Stimulated activated CD4-positive, alpha-beta T cell treated with anti-CD3 and anti-CD28 coated beads, Interleukin-2, amount 100 ng/mL, for 24 hours (primary cell): ENCODE data around the gene PPL.
"Not testable (repeated sequence)": the region's sequence is repeated elsewhere in the genome, so short reads cannot be mapped to it uniquely, and the experiment has no call there.

Source experiments
- DNase-seq, 2 donors: peaks; one replicate each; pipeline ENCODE4 v3.0.0-alpha.2; 2020

The PPL gene

DNA sequence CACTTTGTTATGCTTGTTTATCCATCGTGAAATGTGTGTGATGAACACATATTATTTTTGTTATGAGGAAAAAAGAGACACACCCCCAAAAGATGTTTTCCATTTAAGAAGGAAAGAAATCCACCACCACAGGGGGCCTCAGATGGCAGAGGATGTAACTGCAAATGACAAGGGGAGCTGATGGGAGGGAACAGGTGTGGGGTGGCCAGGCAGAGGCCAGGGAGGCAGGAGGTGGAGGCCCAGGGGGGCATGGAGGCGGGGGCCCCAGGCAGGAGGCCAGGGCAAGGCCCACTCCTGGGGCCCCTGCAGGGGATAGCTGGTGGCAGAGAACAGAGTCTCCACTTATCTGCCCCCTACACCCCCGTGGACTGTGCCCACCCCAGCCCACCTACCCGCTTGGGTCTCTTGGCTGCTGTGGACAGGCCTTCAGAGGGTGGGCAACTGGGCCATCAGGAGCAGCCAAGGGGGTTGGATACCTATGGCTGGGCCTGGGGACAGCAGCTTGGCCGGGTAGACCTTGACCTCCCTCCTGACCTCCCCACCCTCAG lies 28.0 kb downstream of the PPL start:
- no peak for DNase-seq

DNA sequence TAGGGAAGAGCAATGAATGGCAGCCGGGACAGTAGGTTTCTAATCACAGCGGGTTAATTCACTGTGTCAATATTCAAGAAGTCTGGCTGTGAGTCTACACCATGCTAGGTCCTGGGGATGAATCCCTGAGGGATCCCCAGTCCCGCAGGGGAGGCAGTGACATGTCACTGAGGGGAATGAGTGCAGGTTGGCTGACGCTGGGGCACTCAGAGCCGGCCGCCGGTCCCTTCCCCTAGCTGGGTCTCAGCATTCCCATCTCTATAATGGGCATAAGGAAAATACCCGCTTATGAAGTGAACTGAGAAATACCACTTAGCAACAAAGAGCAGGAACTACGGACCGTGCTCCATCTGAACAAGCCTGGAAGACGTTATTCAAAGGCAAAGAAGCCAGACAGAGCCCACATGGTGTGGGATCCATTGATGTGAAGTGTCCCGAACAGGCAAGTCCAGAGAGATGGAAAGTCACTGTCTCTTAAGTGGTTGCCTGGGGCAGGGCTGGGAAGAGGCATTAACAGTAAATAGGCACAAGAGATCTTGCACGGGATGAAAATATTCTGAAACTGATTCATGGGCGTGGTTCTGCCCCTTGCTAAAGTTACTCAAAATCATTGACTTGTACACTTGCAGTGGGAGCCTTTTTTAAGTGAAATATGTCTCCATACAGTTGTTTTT lies 31.9 kb downstream of the PPL start:
- DNase-seq = no peak

DNA sequence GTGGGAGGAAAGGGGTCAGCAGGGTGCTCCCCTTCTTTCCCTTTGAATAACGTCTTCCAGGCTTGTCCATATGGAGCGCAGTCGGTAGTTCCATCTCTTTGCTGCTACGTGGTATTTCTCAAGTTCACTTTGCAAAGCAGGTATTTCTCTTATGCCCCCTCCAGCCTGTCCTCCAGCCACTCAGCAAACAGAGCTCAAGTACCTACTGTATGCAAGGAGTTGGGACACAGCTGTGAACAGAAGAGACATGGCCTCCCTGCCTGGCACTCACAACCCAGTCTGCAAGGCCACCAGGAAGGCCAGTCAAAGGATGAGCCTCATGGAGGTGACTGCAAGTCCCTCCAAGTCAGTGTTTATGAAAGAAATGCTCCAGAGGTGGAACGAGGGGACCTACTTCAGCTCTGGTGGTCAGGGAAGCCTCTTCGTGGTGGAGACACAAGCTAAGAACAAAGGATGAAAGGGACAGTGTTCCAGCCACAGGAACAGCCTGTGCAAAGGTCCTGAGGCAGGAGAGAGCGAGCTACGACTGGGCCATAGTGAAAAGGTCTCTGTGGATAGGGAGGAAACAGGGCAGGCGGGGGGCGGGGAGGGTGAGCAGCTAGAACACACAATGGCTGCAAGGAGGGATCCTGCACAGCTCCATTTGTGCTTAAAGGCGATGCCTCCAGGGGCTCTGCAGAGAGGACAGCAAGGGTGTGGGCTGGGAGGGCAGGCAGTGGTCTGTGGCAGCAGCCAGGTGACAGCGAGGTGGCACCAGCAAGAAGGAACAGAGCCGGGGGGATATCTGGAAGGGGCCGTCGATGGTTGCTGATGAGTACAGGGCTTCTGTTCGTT lies 32.6 kb downstream of the PPL start:
- no peak for DNase-seq

DNA sequence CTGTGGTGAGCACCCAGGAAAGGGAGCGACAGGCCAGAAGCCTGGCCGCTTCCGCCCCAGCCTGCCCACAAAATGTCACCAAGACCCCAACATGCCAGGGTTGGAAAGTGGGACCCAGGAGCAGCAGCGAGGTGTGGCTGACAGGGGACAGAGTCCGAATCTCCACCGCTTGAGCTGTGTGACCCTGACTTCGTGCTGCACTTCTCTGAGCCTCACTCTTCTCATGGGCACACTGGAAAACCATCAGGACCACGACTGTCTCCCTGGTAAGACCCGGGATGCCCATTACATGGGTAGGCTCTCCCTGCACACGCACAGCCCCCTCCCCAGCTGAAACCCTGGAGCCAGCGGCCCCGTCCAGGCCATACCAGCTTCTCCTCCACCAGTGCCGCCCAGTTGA lies 34.9 kb downstream of the PPL start:
- no peak for DNase-seq

DNA sequence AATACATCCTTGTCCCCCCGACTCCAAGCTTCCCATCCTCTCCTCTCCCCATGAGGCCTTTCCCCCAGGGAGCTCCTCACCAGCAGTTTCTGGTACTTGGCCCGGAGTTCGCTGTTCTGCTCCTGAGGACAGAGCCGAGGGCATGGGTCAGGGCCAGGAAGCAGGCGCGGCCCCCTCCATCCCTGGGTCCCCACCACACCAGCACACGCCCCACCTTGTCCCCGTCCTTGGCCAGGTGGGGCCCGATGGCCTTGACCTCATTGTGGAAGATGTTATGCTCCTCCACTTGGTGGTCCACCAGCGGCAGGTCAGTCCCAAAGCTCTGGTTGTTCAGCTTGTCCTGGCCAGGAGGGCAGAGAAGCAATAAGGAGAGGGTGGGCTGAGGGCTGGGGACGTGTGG lies 36.2 kb downstream of the PPL start:
- DNase-seq = no peak

DNA sequence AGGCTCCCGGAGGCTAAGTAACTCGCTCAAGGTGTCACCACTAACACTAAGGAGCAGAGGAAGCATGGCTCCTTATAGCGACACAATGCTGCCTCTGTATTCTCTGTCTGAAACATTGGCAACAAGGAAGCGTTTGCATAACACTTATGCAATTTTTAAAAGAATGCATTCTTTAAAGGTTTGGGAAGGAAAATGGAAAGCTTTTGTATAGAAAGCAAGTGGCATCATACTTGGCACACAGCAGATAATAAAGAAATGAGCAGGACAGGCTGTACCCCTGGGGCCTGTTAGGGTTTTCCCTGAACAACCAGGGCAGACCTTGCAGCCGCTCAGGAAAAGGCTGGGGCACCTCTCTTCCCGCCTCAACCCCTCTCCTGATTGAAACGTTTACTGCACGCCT lies 36.9 kb downstream of the PPL start:
- no peak for DNase-seq

DNA sequence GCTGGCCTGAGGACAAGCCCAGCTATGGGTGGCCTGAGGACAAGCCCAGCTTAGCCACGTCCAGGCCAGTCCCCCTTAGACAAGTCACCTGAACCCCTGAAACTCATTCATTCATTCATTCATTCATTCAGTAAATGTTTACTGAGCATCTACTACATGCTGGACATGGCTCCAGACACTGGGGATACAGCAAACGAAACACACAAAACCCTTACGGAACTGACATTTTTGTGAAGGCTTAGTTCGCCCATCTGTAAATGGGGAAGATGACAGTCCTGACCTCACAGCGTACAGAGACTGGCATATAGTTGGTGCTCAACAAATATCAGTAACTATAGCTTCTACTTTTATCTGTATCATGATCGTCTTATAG lies 37.5 kb downstream of the PPL start:
- DNase-seq = no peak

DNA sequence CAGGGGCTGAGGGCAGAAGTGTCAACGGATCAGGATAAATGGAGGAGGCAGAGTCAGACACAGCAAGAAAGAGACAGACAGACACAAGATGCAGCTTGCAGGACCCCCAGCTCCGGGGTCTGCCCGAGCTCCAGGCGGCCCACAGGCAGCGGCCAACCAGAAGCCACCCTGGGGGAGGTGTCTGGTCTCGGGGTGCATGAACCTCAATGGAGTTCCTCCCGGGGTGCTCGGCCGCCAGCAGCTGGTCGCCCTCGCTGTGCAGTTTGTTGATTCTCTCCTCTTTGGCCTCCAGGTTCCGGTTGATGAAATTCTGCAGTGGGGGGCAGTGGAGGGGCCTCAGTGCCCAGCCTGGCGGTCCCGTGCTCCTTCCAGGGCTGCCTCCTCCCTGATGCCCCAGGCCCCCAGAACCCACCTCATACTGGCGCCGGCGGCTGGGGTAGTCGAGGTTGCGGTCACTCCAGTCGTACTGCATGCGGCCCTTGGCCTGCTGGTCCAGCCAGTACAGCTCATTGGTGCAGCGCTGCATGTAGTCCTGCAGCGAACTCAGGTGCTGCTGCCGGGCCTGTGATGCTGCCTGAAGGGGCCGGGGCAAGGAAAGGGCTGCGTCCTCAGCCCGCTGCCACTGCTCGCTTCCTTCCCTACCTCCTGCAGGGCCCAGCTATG lies 38.0 kb downstream of the PPL start:
- DNase-seq = no peak

DNA sequence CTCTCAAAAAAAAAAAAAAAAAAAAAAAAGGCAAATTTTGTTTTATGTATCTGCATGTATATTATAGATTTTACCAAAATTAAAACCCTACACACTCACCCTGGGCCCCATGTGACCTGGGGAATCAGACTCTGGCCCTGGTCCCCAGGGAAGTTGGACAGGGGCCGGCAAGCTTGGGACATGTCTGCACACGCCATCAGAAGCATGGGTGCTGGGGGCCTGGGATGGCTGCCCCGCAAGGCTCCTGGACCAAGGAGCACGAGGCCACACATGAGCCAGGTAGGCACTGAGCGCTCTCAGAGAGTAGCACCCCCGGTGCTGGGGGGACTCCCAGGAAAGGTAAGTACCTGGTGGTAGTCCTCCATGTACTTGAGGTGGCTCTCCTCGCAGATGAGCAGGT lies 39.6 kb downstream of the PPL start:
- DNase-seq = no peak

DNA sequence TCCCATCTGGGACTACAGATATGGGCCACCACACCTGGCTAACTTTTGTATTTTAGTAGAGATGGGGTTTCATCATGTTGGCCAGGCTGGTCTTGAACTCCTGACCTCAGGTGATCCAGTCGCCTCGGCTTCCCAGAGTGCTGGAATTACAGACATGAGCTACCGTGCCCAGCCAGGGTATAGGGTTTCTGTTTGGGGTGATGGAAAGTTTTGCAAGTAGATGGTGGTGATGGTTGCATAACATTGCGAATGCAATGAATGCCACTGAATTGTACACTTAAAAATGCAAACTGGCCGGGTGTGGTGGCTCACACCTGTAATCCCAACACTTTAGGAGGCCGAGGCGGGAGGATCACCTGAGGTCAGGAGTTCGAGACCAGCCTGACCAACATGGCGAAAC lies 40.2 kb downstream of the PPL start:
- DNase-seq = not testable (repeated sequence)

DNA sequence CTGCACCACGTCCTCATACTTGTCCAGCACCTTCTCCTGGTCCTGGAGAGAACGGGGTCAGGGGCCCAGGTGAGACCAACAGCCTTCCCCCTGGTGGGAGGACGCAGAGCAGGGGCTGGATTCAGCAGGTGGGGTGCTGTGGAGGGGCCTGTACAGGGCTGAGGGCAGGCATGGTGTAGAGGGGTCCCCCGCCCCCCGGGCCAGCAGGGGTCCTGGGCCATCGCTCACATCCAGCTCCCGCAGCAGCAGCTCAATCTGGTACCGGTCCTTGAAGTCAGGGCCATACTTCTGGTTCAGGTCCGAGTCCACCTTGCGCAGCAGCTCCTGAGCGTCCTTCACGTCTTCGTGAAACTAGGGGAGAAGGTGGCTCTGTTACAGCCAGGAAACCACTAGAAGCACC lies 41.6 kb downstream of the PPL start:
- DNase-seq = no peak

DNA sequence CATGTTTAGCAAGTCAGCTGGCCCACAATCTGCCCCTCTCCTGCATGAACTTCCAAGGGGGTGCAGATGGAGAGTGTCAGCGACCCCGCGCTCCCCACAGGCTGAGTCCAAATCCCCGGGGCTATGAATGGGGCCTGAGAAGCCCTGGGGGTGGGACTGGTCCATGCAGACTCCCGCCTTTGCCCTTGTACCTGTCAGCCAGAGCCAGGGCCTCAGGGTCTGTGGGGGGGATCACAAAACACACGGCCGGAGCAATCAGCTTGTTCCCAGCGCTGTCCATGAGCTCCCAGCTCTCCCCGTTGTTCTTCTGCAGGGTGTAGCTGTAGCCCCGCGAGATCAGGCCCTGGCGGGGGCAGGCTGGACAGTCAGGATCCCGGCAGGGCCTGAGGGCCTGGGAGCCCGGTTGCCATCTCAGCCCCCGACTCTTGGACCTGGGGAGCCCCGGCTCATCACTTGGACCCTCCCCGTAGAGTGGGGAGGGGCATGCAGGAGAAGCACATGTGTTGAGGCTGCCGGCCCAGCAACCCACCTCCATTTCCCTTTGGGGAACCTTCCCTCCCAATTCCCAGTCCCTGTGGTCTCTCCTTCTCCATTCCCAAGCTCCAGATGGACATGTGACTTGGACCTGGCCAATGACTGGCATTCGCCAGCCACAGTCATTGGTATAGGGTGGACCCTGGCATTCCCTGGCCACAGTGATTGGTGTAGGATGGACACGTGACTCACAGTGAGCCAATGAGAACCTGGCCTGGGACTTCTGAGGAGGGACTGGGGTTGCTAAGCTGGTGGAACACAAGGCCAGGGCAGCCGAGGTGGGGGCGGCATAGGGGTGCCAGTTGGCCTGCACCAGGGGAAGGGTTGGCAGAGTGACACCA lies 42.4 kb downstream of the PPL start:
- no peak for DNase-seq

DNA sequence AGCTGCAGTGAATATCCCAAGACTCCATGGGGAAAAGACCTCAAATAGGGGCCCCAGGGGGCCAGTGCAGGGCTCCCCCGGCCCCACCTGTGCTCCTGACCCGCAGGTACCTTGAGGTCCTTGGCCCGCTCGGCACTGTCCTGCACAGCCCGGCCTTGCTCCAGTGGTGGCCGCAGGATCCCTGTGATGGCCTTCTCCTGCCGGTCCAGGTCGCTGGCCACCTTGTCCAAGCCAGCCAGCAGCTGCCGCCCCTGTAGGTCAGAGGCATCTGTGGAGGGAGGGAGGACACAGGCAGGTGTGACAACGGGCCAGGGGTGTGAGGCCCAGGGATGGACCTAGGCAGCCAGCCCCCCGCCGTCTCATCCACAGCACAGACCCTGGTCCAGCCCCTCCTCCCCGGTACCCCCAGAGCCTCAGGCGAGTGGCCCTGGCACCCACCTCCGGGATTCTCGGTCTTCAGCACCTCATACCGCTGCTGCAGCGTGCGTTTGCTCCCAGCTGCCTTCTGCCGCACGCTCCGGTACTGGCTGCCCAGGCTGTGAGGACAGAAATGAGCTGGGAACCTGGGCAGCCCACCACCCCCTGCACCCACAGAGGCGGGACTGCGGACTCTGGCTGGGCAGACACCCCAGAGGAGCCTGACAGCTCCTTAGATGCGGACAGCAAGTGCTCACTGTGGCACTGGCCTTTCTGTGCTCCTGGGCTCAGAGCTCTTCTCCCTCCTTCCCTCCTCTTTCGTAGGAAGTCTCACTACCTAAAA lies 43.7 kb downstream of the PPL start:
- no peak for DNase-seq

DNA sequence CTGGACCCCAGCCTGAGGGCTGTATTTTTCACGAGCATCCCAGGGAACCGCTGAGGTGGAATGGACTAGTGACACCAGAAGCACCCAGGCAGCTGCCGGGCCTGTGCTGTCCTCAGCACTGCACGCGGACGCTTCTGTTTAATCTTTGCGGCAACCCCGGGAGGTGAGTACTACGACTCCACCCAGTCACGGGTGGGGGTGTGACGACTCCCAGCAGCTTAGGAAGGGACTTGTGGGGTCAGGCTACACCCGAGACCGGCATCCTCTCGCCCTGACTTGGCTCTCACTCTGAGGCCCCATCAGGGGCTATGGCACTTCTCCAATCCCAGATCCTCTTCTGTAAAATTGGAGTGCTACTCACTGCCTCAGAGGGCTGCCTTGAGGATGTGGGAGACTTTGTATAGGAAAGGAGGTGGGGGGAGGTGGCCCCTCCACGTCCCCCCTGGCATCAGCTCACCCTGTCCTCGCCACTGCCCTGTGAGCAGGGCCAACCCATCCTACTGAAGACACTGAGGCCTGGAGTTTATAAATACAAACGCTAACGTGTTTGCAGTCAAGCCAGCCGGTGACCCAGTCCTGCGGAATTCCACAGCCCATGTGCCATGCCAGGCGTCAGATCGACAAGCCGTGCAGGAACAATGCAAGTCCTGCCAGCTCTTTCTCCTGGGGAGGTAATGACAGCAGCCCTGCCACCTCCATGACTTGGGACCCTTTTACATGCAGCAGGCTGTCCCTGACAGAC lies 44.4 kb downstream of the PPL start:
- DNase-seq = no peak

DNA sequence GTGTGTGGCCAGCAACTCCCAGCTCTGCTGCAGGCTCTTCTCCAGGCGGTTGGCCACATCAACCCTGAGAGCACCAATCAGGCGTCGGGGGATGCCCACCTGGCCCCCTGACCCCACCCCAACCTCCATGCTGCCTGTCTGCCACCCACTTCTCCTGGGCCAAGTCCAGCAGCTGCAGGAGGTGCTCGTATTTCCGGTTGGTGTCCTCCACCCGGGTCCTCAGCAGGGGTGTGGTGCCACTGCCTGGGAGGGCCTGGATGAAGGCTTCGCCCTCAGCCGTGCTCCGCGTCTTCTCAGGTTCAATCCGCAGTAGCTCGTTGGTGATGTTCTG lies 45.1 kb downstream of the PPL start:
- DNase-seq = no peak

DNA sequence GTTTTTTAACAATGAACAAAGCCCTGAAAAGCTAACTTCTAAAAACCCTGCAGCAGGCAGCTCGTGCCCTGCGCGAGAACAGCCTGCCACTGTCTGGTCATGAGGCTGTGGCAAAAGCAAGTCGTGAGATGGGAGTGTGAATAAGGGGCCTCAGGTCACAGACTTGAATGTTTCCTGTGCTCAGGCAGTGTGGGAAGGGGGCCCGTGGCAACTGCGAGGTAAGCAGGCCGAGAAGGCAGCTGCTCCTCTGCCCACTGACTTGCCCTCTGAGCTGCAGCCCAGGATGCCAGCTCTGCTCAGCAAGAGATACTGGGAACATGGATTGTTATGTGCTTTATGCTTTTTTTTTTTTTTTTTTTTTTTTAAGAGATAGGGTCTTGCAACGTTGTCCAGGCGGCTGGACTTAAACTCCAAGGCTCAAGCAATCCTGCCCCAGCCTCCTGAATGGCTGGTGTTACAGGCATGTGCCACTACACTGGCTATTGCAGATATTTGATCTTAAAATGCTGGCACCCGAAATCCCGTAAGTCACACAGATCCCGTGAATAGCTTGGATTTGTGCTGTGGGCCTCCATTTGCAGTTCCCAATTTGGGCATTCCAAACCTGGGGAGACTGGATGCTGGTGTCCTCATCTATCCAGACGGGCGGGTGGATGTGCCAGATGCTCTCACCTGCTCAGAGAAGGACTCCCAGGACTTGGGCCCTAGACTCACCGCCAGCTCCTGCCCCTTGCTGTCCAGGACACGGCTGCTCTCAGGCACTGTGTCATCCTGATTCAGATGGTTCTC lies 45.7 kb downstream of the PPL start:
- no peak for DNase-seq

DNA sequence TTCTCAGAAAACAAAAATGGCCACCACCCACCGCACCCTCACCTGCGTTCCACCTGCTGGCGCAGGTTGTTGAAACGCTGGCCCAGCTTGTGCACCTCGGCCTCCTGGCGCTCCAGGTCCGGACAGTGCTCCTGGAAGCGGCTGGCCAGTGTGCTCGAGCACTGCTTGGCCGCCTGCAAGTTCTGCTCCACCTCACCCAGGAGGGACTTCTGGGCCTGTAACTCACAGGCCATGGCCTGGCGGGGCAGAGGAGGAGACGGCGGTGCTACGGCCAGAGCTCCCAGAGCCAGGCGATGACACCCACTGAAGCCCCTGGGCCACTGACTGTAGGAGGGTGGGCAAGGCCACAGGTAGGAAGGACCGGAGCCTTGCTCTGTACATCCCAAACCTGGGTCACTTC lies 46.3 kb downstream of the PPL start:
- DNase-seq = no peak

DNA sequence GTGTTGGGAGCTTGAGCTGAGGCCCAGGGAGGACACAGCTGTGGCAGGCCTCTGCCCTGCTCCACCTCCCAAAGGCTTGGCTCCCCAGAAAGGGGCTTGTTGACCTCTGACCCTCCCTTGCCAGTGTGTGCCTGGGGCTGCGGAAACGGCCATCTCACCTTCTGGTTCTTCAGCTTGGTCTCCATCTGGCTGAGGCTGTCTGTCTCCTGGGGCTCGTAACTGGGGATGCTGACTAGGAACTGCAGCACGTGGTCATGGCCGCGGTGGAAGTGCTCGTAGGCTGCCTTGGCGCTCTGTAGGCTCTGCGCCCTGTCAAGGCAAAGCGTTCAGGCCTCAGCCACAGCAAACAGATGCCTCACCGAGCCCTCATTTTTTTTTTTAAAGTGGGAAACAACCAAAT lies 46.9 kb downstream of the PPL start:
- DNase-seq = no peak

DNA sequence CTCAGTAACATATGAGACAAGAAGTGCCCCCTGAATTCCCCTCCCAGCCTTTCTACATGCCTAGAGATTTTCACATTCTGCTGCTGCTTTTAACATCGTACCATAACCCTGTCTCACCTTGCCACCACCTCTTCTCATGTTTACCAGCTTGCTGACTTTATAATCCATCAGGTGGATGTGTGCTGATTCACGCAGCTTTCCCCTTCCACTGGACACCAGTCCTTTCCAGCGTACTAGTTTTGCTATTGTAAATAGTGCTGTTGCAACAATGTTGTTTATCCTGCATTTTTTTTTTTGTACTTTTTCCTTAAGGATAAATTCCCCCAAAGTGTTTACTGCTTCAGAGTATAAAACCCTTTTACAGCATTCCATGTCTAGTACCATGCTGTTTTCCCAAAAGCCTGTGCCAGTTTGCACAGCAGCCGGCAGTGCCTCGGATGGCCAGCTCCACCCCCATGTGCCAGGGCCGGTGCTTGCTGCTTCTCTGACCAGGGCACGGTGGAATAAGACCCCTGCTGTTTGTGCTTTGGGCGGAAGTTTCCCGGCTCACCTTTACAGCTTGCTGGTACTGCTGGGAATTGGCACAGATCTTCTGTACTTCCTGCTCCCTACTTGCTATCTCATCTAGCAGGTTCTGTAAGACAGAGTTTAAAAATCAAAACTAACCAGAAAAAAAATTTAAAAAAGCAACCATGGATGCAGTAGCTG lies 48.4 kb downstream of the PPL start:
- no peak for DNase-seq

DNA sequence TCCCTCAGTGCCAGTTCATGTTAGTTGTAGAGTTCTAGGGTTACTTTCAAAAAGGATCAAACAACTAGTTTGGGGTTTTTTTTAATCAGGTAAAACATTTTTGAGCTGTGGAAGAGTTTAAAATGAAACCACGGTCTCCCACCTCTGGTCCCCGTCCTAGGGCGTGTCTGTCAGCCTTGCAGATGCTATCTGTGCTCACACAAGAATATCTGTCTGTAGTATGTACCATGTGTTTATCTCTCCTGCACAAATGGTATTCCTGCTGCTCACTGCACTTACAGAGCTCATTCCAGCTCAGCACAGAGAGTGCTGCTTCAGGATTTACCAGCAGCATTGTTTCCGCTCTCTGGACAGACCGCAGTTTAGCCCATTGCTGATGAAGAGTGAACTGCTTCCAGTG lies 50.8 kb downstream of the PPL start:
- no peak for DNase-seq
